Suprapubic skin (tissue), 4 donors: Measurements from ENCODE around the gene ABCC1.

Experiments used
- EP300 ChIP-seq: sonication (generic); formaldehyde crosslinking; IDR thresholded peaks from one replicate; pipeline ENCODE4 v1.6.1; 2017; ENCODE audit warnings: antibody characterized with exemption
- POLR2A ChIP-seq, 2 donors: fragments of 450-650 bp; IDR thresholded peaks; one replicate each; pipeline ENCODE4 v1.6.1; 2017; ENCODE audit warnings: antibody characterized with exemption in 2 of 2, mild to moderate bottlenecking in 2 of 2, moderate library complexity in 2 of 2
- POLR2AphosphoS5 ChIP-seq, 3 donors: sonication (generic); formaldehyde crosslinking; IDR thresholded peaks; one replicate each; pipeline ENCODE4 v1.6.1; 2017; ENCODE audit warnings: antibody characterized with exemption in 3 of 3
- TF ChIP-seq, protein P1 (sequence below), 2 donors: fragments of 200-600 bp in 1 of 2; fragments of 450-650 bp in 1 of 2; sonication (generic) in 1 of 2; IDR thresholded peaks; one replicate each; pipeline ENCODE4 v1.5.1; 2016 to 2019; ENCODE audit warnings: antibody characterized with exemption in 2 of 2, mild to moderate bottlenecking in 1 of 2, moderate library complexity in 1 of 2

DNA sequence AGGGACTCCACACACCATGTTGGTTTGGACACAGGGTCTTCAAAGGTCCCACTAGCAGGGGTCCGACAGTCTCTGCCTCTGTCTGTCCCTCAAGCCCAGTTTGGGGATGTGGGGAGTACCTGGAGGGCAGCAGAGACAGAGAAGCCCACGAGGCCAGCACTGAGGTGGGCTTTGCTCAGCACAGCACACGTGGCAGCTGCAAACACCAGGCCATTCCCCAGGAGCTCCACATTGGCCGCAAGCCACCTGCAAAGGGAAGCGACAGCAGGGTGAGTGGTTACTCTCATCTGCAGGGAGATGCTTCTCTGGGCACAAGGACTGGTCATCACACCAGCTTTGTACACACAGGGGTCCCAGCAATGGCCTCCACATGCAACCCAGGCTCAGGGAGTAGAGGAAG, 211.9 kb downstream of the ABCC1 start:
- TF ChIP-seq POLR2A (IDR thresholded peaks at IDR 0.05) = no peak
- TF ChIP-seq, protein P1, sequence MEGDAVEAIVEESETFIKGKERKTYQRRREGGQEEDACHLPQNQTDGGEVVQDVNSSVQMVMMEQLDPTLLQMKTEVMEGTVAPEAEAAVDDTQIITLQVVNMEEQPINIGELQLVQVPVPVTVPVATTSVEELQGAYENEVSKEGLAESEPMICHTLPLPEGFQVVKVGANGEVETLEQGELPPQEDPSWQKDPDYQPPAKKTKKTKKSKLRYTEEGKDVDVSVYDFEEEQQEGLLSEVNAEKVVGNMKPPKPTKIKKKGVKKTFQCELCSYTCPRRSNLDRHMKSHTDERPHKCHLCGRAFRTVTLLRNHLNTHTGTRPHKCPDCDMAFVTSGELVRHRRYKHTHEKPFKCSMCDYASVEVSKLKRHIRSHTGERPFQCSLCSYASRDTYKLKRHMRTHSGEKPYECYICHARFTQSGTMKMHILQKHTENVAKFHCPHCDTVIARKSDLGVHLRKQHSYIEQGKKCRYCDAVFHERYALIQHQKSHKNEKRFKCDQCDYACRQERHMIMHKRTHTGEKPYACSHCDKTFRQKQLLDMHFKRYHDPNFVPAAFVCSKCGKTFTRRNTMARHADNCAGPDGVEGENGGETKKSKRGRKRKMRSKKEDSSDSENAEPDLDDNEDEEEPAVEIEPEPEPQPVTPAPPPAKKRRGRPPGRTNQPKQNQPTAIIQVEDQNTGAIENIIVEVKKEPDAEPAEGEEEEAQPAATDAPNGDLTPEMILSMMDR (IDR thresholded peaks at IDR 0.05) = no peak
- TF ChIP-seq POLR2AphosphoS5 (IDR thresholded peaks at IDR 0.05) = no peak
- no peak for TF ChIP-seq EP300
